Esophagus muscularis mucosa (tissue), 4 donors: Measurements from ENCODE around the gene NAGS. TPM values are rescaled to one million over a fixed set of nuclear protein-coding genes. Genes with fewer than 3 reads are reported as not detected.

Source experiments
- DNase-seq: peaks from one replicate; pipeline ENCODE4 v3.0.0-alpha.2; 2017; ENCODE audit errors: extremely low spot score
- H3K27ac ChIP-seq, 4 donors: fragments of 200-600 bp; sonication (generic); replicated peaks in 1 of 4; 1 replicate in 3 of 4; 2 replicates in 1 of 4; pipeline ENCODE4 v1.5.1; 2016 to 2019; ENCODE audit warnings: mild to moderate bottlenecking in 1 of 4
- H3K27me3 ChIP-seq, 4 donors: fragments of 200-600 bp; sonication (generic); one replicate each; pipeline versions ENCODE4 v1.5.1 to v1.6.0; 2016 to 2019
- H3K36me3 ChIP-seq, 4 donors: fragments of 200-600 bp; sonication (generic); one replicate each; pipeline ENCODE4 v1.5.1; 2016 to 2019
- H3K4me1 ChIP-seq, 4 donors: fragments of 200-600 bp; sonication (generic); one replicate each; pipeline ENCODE4 v1.5.1; 2016 to 2019
- H3K4me3 ChIP-seq, 4 donors: fragments of 200-600 bp; sonication (generic); 1 replicate in 2 of 4; 2 replicates in 2 of 4; pipeline ENCODE4 v1.5.1; 2016 to 2019; ENCODE audit warnings: mild to moderate bottlenecking in 4 of 4, moderate library complexity in 1 of 4
- H3K9me3 ChIP-seq, 4 donors: fragments of 200-600 bp; sonication (generic); 1 replicate in 3 of 4; 2 replicates in 1 of 4; pipeline ENCODE4 v1.5.1; 2016 to 2019
- EP300 ChIP-seq: sonication (generic); formaldehyde crosslinking; IDR thresholded peaks from one replicate; pipeline ENCODE4 v1.6.1; 2017; ENCODE audit warnings: antibody characterized with exemption
- POLR2A ChIP-seq: fragments of 450-650 bp; IDR thresholded peaks from one replicate; pipeline ENCODE4 v1.6.1; 2017; ENCODE audit warnings: antibody characterized with exemption, moderate library complexity, mild to moderate bottlenecking, low read depth
- POLR2AphosphoS5 ChIP-seq, 2 donors: sonication (generic); formaldehyde crosslinking; IDR thresholded peaks; one replicate each; pipeline ENCODE4 v1.6.1; 2017; ENCODE audit warnings: antibody characterized with exemption in 2 of 2
- WGBS: methylation state at CpG from one replicate; pipeline ENCODE4 v1.1.5; 2018; 5-methylcytosine and 5-hydroxymethylcytosine counted together
- intact Hi-C: fragments of 100-400 bp; cut with DNase I; formaldehyde crosslinking; loops from one replicate; pipeline ENCODE4 v1.15.1; 2023
- total RNA-seq, 4 donors: library from RNA; depleted of rRNA; stranded (reverse); fragments of >200 nt; gene quantifications; one replicate each; pipeline versions ENCODE4 v1.1.0 to v1.2.1, GENCODE V29; 2016
- TF ChIP-seq, protein P1 (sequence below), 3 experiments: fragments of 200-600 bp in 2 of 3; fragments of 450-650 bp in 1 of 3; sonication (generic) in 2 of 3; IDR thresholded peaks; one replicate each; pipeline ENCODE4 v1.5.1; 2017 to 2019; ENCODE audit warnings: antibody characterized with exemption in 3 of 3, mild to moderate bottlenecking in 2 of 3, moderate library complexity in 1 of 3

The NAGS gene
- total RNA-seq, 4 donors from 2014 or later, result 0.83 to 3.4 (median 1.8) TPM

DNA sequence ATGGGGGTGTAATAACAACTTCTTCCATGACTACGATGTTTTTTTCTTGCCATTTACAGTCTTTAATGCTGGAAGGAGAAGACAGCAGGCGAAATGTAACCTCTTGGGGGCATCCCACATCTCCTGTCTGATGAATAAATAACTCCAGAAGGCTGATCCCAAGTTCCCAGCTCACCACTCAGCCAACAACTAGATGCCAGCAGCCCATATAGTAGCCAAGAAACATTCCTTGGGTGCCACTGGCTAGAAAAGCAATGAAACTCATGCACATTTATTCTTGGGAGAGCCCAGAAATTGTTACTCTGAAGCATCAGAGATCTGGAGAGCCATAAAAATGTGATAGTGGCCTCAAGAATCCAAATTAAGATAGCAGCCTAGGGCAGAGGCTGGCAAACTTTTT is 33.0 kb downstream of the NAGS start:
- WGBS, result 91% methylated on average over 2 of the region's 2 CpGs
- Histone ChIP-seq H3K36me3 (peaks cover 18 to 55% (median 48%) of the 10 kb centered on the region in 4 donors), H3K4me1 (peaks cover 29 to 36% (median 32%) of the 10 kb centered on the region in 4 donors), H3K9me3 (no peaks in the 10 kb centered on the region), H3K4me3 (no peak overlapping the region), H3K27me3 (no peaks in the 10 kb centered on the region), H3K27ac (no peak overlapping the region)
- intact Hi-C loops, result no loop called here
- DNase-seq, result no peak
- TF ChIP-seq EP300 (no peak), POLR2AphosphoS5 (IDR thresholded peaks at IDR 0.05) (no peak), POLR2A (no peak)
- TF ChIP-seq, protein P1, sequence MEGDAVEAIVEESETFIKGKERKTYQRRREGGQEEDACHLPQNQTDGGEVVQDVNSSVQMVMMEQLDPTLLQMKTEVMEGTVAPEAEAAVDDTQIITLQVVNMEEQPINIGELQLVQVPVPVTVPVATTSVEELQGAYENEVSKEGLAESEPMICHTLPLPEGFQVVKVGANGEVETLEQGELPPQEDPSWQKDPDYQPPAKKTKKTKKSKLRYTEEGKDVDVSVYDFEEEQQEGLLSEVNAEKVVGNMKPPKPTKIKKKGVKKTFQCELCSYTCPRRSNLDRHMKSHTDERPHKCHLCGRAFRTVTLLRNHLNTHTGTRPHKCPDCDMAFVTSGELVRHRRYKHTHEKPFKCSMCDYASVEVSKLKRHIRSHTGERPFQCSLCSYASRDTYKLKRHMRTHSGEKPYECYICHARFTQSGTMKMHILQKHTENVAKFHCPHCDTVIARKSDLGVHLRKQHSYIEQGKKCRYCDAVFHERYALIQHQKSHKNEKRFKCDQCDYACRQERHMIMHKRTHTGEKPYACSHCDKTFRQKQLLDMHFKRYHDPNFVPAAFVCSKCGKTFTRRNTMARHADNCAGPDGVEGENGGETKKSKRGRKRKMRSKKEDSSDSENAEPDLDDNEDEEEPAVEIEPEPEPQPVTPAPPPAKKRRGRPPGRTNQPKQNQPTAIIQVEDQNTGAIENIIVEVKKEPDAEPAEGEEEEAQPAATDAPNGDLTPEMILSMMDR (IDR thresholded peaks at IDR 0.05), result no peak

DNA sequence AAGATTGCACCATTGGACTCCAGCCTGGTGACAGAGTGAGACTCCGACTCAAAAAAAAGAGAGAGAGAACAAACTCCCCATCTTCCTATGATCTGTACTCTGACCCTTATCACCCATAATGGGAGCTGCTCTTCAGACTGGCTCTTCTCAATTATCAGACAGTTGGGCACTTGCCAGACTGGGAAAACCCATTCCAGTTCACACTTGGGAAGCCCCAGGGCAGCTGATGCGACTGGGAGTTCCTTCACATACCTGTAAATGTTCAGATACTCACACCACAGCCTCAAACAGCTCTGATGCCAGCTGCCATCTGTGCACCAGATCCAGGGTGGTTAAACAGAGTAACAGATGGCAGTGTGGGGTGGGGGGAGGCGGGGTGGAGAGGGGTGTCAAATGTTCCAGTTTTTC is 34.2 kb downstream of the NAGS start:
- Histone ChIP-seq H3K4me1 (peaks cover 40 to 48% (median 42%) of the 10 kb centered on the region in 4 donors), H3K27me3 (no peaks in the 10 kb centered on the region), H3K9me3 (no peaks in the 10 kb centered on the region), H3K36me3 (peaks cover 18 to 44% (median 39%) of the 10 kb centered on the region in 4 donors), H3K4me3 (no peak overlapping the region), H3K27ac (peak overlapping the region in 1 of 4 donors; percentile 33)
- TF ChIP-seq POLR2AphosphoS5 (IDR thresholded peaks at IDR 0.05), result no peak
- TF ChIP-seq, protein P1 (IDR thresholded peaks at IDR 0.05), result no peak
- no peak for TF ChIP-seq POLR2A
- TF ChIP-seq EP300, result no peak
- intact Hi-C loops, result no loop called here
- DNase-seq, result no peak
- WGBS, result 82% methylated on average over 3 of the region's 3 CpGs

DNA sequence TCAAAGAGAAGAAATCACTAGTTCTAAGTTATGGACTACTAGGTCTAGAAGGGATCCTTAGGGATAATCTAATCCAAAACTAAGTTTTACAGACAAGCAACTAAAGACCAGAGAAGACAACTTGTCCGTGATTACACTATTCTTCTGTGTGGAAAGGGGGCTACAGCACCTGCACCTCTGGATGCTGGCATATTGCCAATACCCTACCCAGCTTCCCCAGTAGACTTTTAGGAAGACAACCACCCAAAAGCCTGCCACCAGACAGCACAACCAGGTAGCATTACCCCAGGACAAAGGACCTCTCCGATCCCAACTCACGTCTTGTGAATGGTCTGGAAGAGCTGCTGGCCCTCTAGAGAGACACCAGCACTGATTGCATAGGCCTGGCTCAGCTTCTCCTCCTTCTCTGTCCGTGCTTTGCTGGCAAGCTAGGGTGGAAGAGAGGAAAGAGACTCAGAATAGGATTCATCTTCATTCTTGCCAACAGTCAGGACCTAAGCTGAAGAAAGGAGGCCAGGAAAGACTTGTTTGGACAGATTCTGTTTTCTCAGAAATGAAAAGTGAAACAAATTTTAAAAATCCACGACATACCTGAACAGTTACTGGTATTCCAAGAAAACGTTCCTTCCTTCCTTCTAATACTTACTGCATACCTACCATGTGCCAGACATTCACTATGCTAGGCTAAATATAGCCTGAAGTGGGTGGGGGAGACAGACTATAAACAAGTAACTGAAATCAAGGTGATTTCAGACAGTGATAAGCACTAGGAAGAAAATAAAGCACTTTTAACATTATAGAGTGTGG is 35.6 kb downstream of the NAGS start:
- Histone ChIP-seq H3K36me3 (peaks cover 12 to 35% (median 31%) of the 10 kb centered on the region in 4 donors), H3K4me1 (peaks cover 50 to 60% (median 55%) of the 10 kb centered on the region in 4 donors), H3K9me3 (no peaks in the 10 kb centered on the region), H3K27ac (peak overlapping the region; percentile 64 to 86 (median 78)), H3K27me3 (no peaks in the 10 kb centered on the region), H3K4me3 (peak overlapping the region in 1 of 4 donors; percentile 29)
- no peak for DNase-seq
- intact Hi-C loops, result loop anchor here (2.0 kb wide), 1 partner anchor 95 kb away; no protein-coding TSS in a partner anchor
- 43% methylated on average over 5 of the region's 6 CpGs for WGBS
- no peak for TF ChIP-seq POLR2A
- TF ChIP-seq EP300, result peak; percentile 37
- TF ChIP-seq POLR2AphosphoS5 (IDR thresholded peaks at IDR 0.05), result peak in 1 of 2 donors; percentile 42
- TF ChIP-seq, protein P1 (IDR thresholded peaks at IDR 0.05), result no peak

DNA sequence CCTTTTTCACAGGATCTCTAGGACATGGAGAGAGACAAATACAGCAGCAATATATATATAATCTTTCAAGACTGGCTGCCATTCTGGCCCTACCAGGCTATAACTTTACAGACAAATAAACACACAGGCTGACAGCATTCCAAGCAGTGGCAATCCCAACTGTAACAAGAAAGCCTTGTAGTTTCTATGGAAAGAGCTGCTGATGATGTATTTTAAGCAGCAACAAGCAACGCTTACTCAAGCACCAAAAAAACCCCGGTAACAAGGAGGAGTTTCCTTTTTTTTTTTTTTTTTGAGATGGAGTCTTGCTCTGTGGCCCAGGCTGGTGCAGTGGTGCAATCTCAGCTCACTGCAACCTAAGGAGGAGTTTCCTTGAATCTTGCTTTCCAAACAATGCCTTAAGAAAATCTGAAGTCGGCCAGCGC is 38.9 kb downstream of the NAGS start:
- Histone ChIP-seq H3K27me3 (no peaks in the 10 kb centered on the region), H3K36me3 (peaks cover 0 to 27% (median 18%) of the 10 kb centered on the region in 4 donors), H3K27ac (peak overlapping the region; percentile 64 to 86 (median 75)), H3K4me1 (peaks cover 45 to 60% (median 57%) of the 10 kb centered on the region in 4 donors), H3K4me3 (no peak overlapping the region), H3K9me3 (no peaks in the 10 kb centered on the region)
- TF ChIP-seq POLR2A (no peak), POLR2AphosphoS5 (IDR thresholded peaks at IDR 0.05) (no peak), EP300 (no peak)
- TF ChIP-seq, protein P1 (IDR thresholded peaks at IDR 0.05), result no peak
- 26% methylated on average over 4 of the region's 4 CpGs for WGBS
- DNase-seq, result no peak
- intact Hi-C loops, result no loop called here
